ENCODE measurements around the gene ACAD8.
A peak's percentile ranks its signal among the peaks of the same experiment; 100 is the strongest.

The ACAD8 gene

DNA sequence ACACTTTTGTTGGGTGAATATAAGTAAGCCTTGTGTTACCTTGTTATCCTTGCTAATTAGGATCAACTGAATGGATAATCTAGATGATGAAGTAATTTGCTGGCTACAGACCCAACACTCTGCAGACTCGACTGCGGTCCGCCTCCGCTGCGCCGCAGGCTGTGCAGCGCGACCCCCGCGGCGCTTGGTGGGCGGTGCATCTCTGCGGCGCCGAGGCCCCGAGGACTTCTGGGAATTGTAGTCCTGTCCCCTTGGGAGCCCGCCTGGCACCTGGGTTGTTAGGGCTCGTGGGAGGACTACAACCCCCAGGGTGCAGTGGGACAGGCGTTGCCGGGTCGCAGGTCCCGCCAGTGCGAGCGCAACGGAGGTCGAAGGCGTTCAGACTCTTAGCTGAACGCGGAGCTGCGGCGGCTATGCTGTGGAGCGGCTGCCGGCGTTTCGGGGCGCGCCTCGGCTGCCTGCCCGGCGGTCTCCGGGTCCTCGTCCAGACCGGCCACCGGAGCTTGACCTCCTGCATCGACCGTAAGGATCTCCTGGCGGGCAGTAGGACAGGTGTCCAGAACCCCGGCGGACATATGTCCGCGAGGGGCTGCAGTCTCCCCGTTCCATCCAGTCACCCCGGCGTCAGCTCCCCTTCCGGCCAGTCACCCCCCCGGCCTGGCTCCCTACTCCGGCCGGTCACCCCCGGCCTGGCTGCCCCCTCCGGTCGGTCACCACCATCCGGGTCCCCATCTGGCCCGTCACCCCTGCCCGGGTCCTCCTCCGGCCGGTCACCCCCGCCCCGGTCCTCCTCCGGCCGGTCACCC lies at the start of gene ACAD8, which contains the start of gene THYN1:
Gene ACAD8, plus strand, starts transcription at position 381 of the 806 bp plus-strand sequence. Its CDS starts 33 bp downstream, at position 414.
Gene THYN1, minus strand, starts transcription at position 165 of the 806 bp plus-strand sequence. CDS start 470 bp downstream, outside the sequence.
- DNase-seq = peak; percentile 97

GRCh38 chr11:134205729-134206128 lies 47.6 kb upstream of the ACAD8 start:
- DNase-seq = no peak

- no peak for DNase-seq
Observed at GRCh38 chr11:134206185-134206584, 47.2 kb upstream of the ACAD8 start.

DNA sequence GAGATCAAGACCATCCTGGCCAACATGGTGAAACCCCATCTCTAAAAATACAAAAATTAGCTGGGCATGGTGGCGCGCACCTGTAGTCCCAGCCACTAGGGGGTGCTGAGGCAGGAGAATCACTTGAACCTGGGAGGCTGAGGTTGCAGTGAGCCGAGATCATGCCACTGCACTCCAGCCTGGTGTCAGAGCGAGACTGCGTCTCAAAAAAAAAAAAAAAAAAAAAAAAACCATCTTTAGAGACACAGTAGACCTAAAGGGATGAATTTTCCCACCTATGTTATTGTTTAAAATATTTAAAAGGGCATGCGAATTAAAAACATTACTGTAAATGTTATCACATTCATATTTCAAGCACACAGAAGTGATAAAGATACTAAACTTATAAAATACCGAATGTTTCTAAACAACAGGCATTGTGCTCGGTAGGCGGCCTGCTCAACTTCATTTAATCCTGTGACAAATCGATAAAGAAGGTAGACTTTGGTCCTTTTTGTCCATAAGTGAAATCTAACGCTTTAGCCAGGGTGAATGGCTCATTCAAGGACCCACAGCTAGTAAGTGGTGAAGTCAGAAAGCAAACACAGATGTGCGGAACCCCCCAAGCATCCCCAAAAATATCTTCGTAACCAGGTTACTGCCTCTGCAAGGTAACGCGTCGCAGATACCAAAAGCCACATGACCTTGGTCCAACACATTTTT lies 45.7 kb upstream of the ACAD8 start:
- DNase-seq = peak; percentile 68 to 70

DNA sequence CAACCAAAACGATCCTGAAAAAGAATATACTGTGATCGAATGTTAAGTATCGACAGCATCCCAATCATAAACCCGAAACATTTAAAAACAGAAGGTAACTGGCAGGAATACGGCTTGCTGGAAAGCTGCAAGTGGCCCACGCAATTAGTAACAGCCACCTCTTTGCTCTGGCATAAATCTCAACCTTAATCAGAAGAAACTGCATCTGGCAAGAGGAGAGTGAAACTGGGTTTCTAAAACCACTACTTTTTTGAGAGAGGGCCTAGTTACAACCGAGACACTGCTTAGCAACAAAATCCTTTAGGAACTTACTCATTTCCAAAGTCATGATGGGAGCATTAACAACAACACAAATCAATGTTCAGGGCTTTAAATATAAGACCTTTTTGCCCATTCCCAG lies 37.5 kb upstream of the ACAD8 start:
- DNase-seq = no peak

GRCh38 chr11:134216816-134217215 lies 36.6 kb upstream of the ACAD8 start:
- no peak for DNase-seq

GRCh38 chr11:134223121-134223520 lies 30.2 kb upstream of the ACAD8 start:
- DNase-seq = no peak

GRCh38 chr11:134223836-134224709 lies 29.3 kb upstream of the ACAD8 start, which contains the start of the genes NCAPD3 and VPS26B:
TSS of gene NCAPD3 (minus strand) at chr11:134223967. CDS start at chr11:134223926, 41 bp downstream.
TSS of gene VPS26B (plus strand) at chr11:134224671. CDS start at chr11:134225123, 452 bp downstream.
- DNase-seq = peak; percentile 95 to 96

DNA sequence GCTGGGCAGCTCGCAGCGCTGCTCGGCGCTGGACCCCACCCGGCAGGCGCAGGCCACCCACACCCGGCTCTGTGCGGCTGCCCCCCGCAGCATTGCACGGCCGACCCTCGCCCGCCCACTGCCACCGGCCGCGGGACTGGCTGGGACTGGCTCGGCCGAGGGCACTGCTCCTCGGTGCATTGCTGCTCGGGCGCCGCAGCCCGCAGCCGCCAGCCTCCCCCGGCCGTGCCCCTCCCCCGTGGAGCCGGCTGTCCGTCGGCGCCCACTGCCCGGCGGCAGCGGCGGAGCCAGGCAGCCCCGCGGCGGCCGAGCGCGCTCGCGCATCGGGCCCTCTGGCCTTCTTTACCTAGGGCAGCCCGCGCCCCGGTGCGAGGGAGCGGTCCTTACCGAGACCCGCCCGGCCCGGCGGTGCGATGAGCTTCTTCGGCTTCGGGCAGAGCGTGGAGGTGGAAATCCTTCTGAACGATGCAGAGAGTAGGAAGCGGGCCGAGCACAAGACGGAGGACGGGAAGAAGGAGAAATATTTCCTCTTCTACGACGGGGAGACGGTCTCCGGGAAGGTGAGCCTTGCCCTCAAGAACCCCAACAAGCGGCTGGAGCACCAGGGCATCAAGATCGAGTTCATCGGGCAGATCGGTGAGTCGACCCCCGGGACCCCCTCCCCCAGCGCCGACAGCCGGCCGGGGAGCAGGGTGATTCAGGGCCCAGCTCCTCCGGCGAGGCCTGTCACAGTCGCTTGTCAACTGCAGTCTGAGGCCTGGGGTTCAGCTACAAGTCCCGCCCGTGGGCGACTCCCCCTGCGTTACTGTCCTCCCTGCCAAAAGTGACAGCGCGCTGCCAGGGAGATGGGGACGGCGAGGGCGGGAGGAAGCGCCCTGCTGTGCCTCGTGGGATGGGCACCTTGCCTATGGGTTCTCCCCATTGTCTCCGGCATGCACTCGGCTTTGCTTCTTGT lies 28.4 kb upstream of the ACAD8 start:
- DNase-seq = peak; percentile 37 to 51

GRCh38 chr11:134226806-134227325 lies 26.5 kb upstream of the ACAD8 start:
- no peak for DNase-seq

DNA sequence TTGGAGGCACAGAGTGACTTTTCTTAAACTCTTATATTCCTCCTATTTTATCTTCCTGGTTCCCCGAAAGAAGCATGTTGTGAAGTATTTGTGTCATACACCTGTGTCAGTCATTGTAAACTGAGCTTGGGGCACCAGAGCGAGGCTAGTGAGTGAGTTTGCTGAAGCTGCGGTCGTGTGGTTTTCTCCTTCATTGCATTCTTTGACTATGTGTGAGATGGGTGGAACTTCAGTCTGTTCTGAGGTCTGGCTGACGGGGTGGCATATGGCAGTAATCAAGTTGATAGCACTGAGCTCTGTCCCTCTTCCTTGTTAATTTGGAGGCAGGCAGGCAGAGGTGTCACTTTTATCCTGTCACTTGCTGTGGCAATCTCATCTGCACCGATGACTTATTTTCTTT lies 24.7 kb upstream of the ACAD8 start:
- DNase-seq = peak; percentile 43 to 59

DNA sequence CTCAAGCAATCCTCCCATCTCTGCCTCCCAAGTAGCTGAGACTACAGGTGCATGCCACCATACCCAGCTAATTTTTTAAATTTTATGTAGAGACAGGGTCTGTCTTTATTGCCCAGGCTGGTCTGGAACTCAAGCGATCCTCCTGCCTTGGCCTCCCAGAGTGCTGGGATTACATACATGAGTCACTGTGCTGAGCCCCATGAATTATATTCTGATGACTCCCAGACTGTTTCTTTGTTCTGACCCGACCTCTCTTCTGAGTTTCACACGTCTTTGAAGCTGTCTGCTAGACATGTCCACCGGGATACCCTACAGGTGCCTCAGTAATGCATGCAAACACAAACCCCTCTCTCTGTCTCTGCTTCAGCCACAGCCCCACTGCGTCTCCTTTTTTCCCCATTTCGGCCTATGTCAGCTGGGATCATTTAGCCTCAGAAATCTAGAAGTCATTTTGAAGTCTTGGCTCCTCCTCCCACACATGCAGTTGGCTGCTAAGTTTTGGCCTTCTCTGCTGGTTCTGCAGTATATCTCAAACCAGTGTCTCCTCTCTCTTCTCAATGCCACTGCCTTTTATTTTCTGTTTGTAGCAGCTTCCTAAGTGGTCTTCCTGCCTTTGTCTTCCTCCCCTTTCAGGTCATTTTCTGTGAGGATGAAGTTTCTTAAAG lies 24.1 kb upstream of the ACAD8 start:
- no peak for DNase-seq

GRCh38 chr11:134230339-134230738 lies 23.0 kb upstream of the ACAD8 start:
- DNase-seq = no peak

- DNase-seq = no peak
Observed at GRCh38 chr11:134231958-134232659, 21.3 kb upstream of the ACAD8 start.

GRCh38 chr11:134233729-134234179 lies 19.6 kb upstream of the ACAD8 start:
- no peak for DNase-seq

DNA sequence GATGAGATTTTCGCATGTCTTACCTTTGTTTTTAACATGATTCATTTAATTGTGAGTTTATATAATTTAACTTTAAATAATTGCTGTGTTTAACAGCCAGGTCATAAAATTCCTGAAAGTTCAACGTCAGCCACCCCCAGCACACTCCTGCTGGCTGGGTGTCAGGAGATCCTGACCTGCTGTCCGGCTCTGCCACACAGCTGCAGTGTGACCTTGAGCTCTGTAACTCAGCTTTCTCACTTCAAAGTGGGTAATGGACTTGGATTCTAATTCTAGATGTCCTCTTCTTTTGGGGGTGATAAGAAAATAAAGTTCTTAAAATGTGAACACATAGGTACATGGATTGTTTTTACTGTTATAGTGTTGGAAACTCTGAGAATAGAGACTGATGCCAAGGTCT lies 18.0 kb upstream of the ACAD8 start:
- DNase-seq = no peak

DNA sequence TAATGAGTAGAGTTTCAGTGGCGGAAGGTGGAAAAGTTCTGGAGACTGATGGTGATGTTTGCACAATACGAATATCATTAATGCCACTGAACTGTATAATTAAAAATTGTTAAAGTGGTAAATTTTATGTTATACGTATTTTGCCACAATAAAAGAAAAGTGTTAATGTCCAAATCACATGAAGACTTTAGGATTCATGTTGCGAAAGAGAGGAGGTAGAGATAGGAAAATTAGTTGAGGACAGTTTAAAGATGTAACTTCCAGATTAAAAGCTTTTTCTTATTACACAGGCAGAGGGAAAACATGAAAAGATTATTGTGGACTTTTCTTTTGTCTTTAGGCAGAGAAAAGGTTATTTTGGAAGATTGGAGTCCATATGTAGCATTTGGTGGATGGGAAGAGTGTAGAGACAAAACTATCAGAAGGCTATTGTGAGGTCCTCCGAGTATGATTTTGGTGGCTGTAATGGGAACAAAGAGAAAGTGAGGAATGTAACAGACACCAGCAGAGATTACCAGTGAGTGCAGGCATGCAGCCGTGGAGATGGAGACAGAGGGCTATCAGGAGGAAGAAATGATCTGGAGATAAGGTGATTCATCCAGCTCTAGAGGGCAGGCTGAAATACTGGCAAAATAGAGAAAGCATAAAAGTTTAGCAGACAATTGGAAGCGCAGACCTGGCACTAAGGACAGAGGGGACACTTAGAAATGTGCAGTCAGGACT lies 16.4 kb upstream of the ACAD8 start:
- no peak for DNase-seq

- DNase-seq = no peak
Observed at GRCh38 chr11:134237557-134237922, 15.8 kb upstream of the ACAD8 start.

DNA sequence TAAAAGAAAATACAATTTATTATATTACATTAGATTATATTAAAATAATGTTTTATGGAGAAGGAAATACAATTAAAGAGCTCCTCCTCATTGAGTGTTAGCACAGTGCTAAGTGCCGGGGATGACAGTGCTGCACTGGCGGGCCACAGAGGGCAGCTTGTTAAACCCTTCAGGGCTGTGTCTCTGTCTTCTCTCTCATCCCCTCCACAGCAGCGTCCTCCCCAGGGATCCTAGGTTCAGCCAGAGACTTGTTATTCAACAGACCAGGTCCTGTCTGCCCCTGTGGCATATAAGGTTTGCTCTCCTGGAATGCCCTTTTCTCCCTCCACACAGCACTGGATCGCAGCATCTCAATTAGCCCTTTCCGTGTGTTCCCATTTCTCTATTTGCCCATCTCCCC lies 14.4 kb upstream of the ACAD8 start:
- no peak for DNase-seq

Data from CD4-positive, alpha-beta T cell treated with Interleukin-4 for 1 hour (primary cell).